H1 (cell line): ENCODE results near the gene LRRC4.

ENCODE experiments used
- FOSL1 ChIP-seq: IDR thresholded peaks from 2 replicates; pipeline ENCODE4 v1.6.1; 2011; ENCODE audit warnings: mild to moderate bottlenecking, low read depth, low read length, moderate library complexity; ENCODE audit not compliant: insufficient read depth
- HDAC2 ChIP-seq, 2 experiments: fragments of 300-600 bp in 1 of 2; sonication (generic) in 1 of 2; IDR thresholded peaks; 2 replicates each; pipeline ENCODE4 v1.6.1; 2011 to 2012; ENCODE audit warnings: low read depth in 2 of 2, low read length in 2 of 2, mild to moderate bottlenecking in 2 of 2, moderate library complexity in 2 of 2, borderline replicate concordance in 1 of 2, inconsistent platforms in 1 of 2
- KDM1A ChIP-seq: fragments of 200-600, 300-600 bp; sonication (generic); IDR thresholded peaks from 2 replicates; pipeline ENCODE4 v1.7.1; 2016; ENCODE audit warnings: mild to moderate bottlenecking, low read length, borderline replicate concordance
- POLR2A ChIP-seq, 2 experiments: IDR thresholded peaks; 1 replicate in 1 of 2; 2 replicates in 1 of 2; pipeline ENCODE4 v1.6.1; 2011; ENCODE audit warnings: low read depth in 2 of 2, low read length in 2 of 2, mild to moderate bottlenecking in 2 of 2; ENCODE audit errors: control extremely low read depth in 1 of 2
- POLR2AphosphoS5 ChIP-seq: IDR thresholded peaks from 2 replicates; pipeline ENCODE4 v1.6.1; 2011; ENCODE audit warnings: low read depth, low read length
- RBBP5 ChIP-seq: IDR thresholded peaks from 2 replicates; pipeline ENCODE4 v1.7.1; 2012; ENCODE audit warnings: low read depth, mild to moderate bottlenecking, inconsistent platforms, low read length, moderate library complexity, borderline replicate concordance
- RXRA ChIP-seq: IDR thresholded peaks from 2 replicates; pipeline ENCODE4 v1.6.1; 2011; ENCODE audit warnings: low read depth, mild to moderate bottlenecking, low read length, moderate library complexity; ENCODE audit not compliant: insufficient read depth
- SIN3A ChIP-seq, 2 experiments: IDR thresholded peaks in 1 of 2; conservative IDR thresholded peaks in 1 of 2; 2 replicates each; pipeline ENCODE4 v1.6.1; 2011 to 2012; ENCODE audit warnings: low read length in 2 of 2, improper control_type of control experiment in 1 of 2, low read depth in 1 of 2, mild to moderate bottlenecking in 1 of 2
- SRF ChIP-seq: IDR thresholded peaks from 2 replicates; pipeline ENCODE4 v1.6.1; 2011; ENCODE audit warnings: mild to moderate bottlenecking, low read depth, low read length, moderate library complexity
- TBP ChIP-seq: IDR thresholded peaks from 2 replicates; pipeline ENCODE4 v1.6.1; 2011; ENCODE audit warnings: low read depth, low read length, improper control_type of control experiment
- YY1 ChIP-seq: IDR thresholded peaks from 2 replicates; pipeline ENCODE4 v1.6.1; 2011; ENCODE audit warnings: low read depth, mild to moderate bottlenecking, low read length
- TF ChIP-seq, protein P1 (sequence below), 3 experiments: IDR thresholded peaks; 1 replicate in 2 of 3; 2 replicates in 1 of 3; pipeline versions ENCODE4 v1.5.1 to v1.6.1; 2011; ENCODE audit warnings: low read length in 3 of 3, mild to moderate bottlenecking in 3 of 3, inconsistent platforms in 2 of 3, low read depth in 1 of 3, moderate library complexity in 1 of 3; ENCODE audit not compliant: insufficient read depth in 1 of 3; ENCODE audit errors: control extremely low read depth in 1 of 3
- TF ChIP-seq, protein P2 (sequence below): IDR thresholded peaks from 2 replicates; pipeline ENCODE4 v1.6.1; 2012; ENCODE audit warnings: inconsistent platforms

DNA sequence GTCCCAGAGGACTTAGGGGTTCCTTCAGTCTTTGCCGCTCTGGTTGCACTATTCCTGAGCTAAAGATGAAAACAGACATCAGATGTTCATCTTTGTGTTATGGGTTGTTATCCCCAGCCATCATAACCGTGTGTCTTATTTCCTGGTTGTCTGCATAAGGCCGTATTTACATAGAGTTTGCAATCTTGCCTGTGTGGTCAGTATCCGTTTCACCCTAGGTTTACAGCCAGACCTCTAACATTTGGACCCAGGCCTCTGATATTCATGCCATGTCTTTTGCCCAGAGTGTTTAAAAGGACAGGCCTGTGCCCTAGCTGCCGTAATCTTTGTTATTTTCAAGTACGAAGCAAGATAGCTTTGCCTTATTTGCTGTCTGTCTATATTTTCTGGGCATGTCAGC, 26.6 kb downstream of the LRRC4 start:
- TF ChIP-seq POLR2AphosphoS5 (no peak), RXRA (no peak), KDM1A (no peak), RBBP5 (no peak), SIN3A (conservative IDR thresholded peaks at IDR 0.05 in 1 of 2, IDR thresholded peaks at IDR 0.05 in 1 of 2; ENCODE audit: low read depth in 1 of 2, low read length in 2 of 2) (no peak), SRF (no peak), TBP (no peak), POLR2A (IDR thresholded peaks at IDR 0.05; ENCODE audit: control extremely low read depth in 1 of 2, low read depth in 2 of 2, low read length in 2 of 2) (no peak), FOSL1 (no peak), YY1 (no peak), HDAC2 (IDR thresholded peaks at IDR 0.05; ENCODE audit: borderline replicate concordance in 1 of 2, low read depth in 2 of 2, low read length in 2 of 2) (no peak)
- TF ChIP-seq, protein P1, sequence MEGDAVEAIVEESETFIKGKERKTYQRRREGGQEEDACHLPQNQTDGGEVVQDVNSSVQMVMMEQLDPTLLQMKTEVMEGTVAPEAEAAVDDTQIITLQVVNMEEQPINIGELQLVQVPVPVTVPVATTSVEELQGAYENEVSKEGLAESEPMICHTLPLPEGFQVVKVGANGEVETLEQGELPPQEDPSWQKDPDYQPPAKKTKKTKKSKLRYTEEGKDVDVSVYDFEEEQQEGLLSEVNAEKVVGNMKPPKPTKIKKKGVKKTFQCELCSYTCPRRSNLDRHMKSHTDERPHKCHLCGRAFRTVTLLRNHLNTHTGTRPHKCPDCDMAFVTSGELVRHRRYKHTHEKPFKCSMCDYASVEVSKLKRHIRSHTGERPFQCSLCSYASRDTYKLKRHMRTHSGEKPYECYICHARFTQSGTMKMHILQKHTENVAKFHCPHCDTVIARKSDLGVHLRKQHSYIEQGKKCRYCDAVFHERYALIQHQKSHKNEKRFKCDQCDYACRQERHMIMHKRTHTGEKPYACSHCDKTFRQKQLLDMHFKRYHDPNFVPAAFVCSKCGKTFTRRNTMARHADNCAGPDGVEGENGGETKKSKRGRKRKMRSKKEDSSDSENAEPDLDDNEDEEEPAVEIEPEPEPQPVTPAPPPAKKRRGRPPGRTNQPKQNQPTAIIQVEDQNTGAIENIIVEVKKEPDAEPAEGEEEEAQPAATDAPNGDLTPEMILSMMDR (IDR thresholded peaks at IDR 0.05; ENCODE audit: control extremely low read depth in 1 of 3, insufficient read depth in 1 of 3, low read depth in 1 of 3, low read length in 3 of 3), result no peak
- TF ChIP-seq, protein P2, sequence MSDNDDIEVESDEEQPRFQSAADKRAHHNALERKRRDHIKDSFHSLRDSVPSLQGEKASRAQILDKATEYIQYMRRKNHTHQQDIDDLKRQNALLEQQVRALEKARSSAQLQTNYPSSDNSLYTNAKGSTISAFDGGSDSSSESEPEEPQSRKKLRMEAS, result no peak
